Esophagus squamous epithelium (tissue), 5 donors: ENCODE measurements around the gene ESRP2. TPM values are rescaled to one million over a fixed set of nuclear protein-coding genes. Genes with fewer than 3 reads are reported as not detected.

Source experiments
- DNase-seq: peaks from one replicate; lab custom pipeline; 2025; lab: John Stamatoyannopoulos, UW
- H3K27ac ChIP-seq, 4 donors: fragments of 200-600 bp; sonication (generic); one replicate each; pipeline ENCODE4 v1.5.1; 2016 to 2019; ENCODE audit warnings: mild to moderate bottlenecking in 1 of 4
- H3K27me3 ChIP-seq, 4 donors: fragments of 200-600 bp; sonication (generic); 1 replicate in 3 of 4; 2 replicates in 1 of 4; pipeline versions ENCODE4 v1.5.1 to v1.6.0; 2017 to 2021; ENCODE audit warnings: antibody characterized with exemption in 1 of 4
- H3K36me3 ChIP-seq, 3 donors: fragments of 200-600 bp; sonication (generic); one replicate each; pipeline ENCODE4 v1.5.1; 2016 to 2019
- H3K4me1 ChIP-seq, 3 donors: fragments of 200-600 bp; sonication (generic); one replicate each; pipeline ENCODE4 v1.5.1; 2017 to 2019
- H3K4me3 ChIP-seq, 4 donors: fragments of 200-600 bp; sonication (generic); 1 replicate in 3 of 4; 2 replicates in 1 of 4; pipeline ENCODE4 v1.5.1; 2016 to 2019; ENCODE audit warnings: mild to moderate bottlenecking in 2 of 4, moderate library complexity in 1 of 4
- H3K9me3 ChIP-seq, 3 donors: fragments of 200-600 bp; sonication (generic); one replicate each; pipeline ENCODE4 v1.5.1; 2016 to 2019
- POLR2A ChIP-seq, 4 donors: fragments of 450-650 bp; IDR thresholded peaks; one replicate each; pipeline ENCODE4 v1.6.1; 2017; ENCODE audit warnings: antibody characterized with exemption in 4 of 4, mild to moderate bottlenecking in 4 of 4, moderate library complexity in 3 of 4
- WGBS, 2 donors: methylation state at CpG; one replicate each; pipeline ENCODE4 v1.1.5; 2018; 5-methylcytosine and 5-hydroxymethylcytosine counted together
- intact Hi-C: fragments of 100-400 bp; cut with DNase I; formaldehyde crosslinking; loops from one replicate; pipeline ENCODE4 v1.15.0; 2022
- total RNA-seq, 4 donors: library from RNA; depleted of rRNA; stranded (reverse); fragments of >200 nt; gene quantifications; one replicate each; pipeline ENCODE4 v1.1.0, GENCODE V29; 2016
- TF ChIP-seq, protein P1 (sequence below), 6 experiments: fragments of 450-650 bp in 4 of 6; fragments of 200-600 bp in 2 of 6; sonication (generic) in 2 of 6; IDR thresholded peaks; one replicate each; pipeline ENCODE4 v1.5.1; 2016 to 2019; ENCODE audit warnings: antibody characterized with exemption in 6 of 6, mild to moderate bottlenecking in 4 of 6, moderate library complexity in 4 of 6
- donor health status: DM: yes; HTN: yes; CAD: no.

Gene ESRP2
- total RNA-seq, 4 donors from 2014 or later, result 44.6 to 137 (median 118) TPM

GRCh38 chr16:68216240-68216639 is 19.7 kb downstream of the ESRP2 start:
- no peaks in the 10 kb centered on the region for H3K27me3 ChIP-seq
- WGBS, 2 donors, result 84 to 90% methylated on average over 3 of the region's 3 CpGs
- peaks cover 0 to 11% (median 0%) of the 10 kb centered on the region in 3 donors for H3K36me3 ChIP-seq
- intact Hi-C loops, result no loop called here
- H3K27ac ChIP-seq, result no peak overlapping the region
- H3K9me3 ChIP-seq, result no peaks in the 10 kb centered on the region
- TF ChIP-seq, protein P1, sequence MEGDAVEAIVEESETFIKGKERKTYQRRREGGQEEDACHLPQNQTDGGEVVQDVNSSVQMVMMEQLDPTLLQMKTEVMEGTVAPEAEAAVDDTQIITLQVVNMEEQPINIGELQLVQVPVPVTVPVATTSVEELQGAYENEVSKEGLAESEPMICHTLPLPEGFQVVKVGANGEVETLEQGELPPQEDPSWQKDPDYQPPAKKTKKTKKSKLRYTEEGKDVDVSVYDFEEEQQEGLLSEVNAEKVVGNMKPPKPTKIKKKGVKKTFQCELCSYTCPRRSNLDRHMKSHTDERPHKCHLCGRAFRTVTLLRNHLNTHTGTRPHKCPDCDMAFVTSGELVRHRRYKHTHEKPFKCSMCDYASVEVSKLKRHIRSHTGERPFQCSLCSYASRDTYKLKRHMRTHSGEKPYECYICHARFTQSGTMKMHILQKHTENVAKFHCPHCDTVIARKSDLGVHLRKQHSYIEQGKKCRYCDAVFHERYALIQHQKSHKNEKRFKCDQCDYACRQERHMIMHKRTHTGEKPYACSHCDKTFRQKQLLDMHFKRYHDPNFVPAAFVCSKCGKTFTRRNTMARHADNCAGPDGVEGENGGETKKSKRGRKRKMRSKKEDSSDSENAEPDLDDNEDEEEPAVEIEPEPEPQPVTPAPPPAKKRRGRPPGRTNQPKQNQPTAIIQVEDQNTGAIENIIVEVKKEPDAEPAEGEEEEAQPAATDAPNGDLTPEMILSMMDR (IDR thresholded peaks at IDR 0.05), result no peak
- TF ChIP-seq POLR2A (IDR thresholded peaks at IDR 0.05), result no peak
- H3K4me3 ChIP-seq, result no peak overlapping the region
- DNase-seq, result no peak
- H3K4me1 ChIP-seq, result no peaks in the 10 kb centered on the region

DNA sequence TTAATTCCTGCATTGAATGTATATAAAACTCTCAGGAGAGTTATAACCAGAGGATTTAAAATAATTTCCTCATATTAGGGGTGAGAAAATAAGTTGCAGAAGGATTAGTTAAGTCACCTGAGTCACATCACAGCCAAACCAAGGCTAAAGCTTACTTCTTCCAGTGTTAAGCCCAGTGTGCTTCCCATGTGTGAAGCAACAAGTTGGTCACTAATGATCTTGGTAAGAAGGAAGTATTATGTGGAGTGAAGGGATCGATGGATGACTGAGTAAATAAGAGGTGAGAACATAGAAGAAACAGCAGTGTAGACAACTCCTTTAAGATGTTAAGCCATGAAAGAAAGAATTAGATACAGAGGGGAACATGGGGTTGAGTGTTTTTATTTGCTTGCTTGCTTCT is 20.6 kb downstream of the ESRP2 start:
- Histone ChIP-seq H3K4me1 (no peaks in the 10 kb centered on the region), H3K4me3 (no peak overlapping the region), H3K9me3 (no peaks in the 10 kb centered on the region), H3K36me3 (peaks cover 0 to 9% (median 0%) of the 10 kb centered on the region in 3 donors), H3K27me3 (no peaks in the 10 kb centered on the region), H3K27ac (no peak overlapping the region)
- TF ChIP-seq, protein P1 (IDR thresholded peaks at IDR 0.05), result no peak
- TF ChIP-seq POLR2A (IDR thresholded peaks at IDR 0.05), result no peak
- DNase-seq, result no peak
- WGBS, 2 donors, result 90 to 92% methylated on average over 1 of the region's 1 CpG
- intact Hi-C loops, result no loop called here

- Histone ChIP-seq H3K4me3 (no peak overlapping the region), H3K27ac (no peak overlapping the region), H3K27me3 (no peaks in the 10 kb centered on the region), H3K4me1 (no peaks in the 10 kb centered on the region), H3K36me3 (peaks cover 0 to 9% (median 0%) of the 10 kb centered on the region in 3 donors), H3K9me3 (no peaks in the 10 kb centered on the region)
- TF ChIP-seq, protein P1 (IDR thresholded peaks at IDR 0.05), result no peak
- TF ChIP-seq POLR2A (IDR thresholded peaks at IDR 0.05), result no peak
- intact Hi-C loops, result no loop called here
- DNase-seq, result no peak
- WGBS, 2 donors, result 90 to 92% methylated on average over 3 of the region's 3 CpGs
Observed at GRCh38 chr16:68214726-68215125, 21.2 kb downstream of the ESRP2 start.

DNA sequence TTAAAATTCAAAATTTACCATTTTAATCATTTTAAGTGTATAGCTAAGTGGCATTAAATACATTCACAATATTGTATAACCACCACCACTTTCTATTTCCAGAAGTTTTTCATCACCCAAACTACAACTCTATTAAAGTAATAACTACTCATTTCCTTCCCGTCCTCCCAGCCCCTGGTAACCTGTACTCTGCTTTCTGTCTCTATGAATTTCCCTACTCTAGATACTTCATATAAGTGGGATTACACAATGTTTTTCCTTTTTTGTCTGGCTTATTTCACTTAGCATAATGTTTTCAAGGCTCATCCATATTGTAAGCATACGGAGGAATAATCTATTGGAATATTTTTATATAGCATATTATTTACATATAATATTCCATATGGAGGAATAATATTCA is 29.7 kb downstream of the ESRP2 start:
- no peak overlapping the region for H3K27ac ChIP-seq

GRCh38 chr16:68202091-68202519 is 33.8 kb downstream of the ESRP2 start:
- Histone ChIP-seq H3K4me1 (peaks cover 0 to 11% (median 3%) of the 10 kb centered on the region in 3 donors), H3K27ac (no peak overlapping the region), H3K9me3 (no peaks in the 10 kb centered on the region), H3K27me3 (no peaks in the 10 kb centered on the region), H3K36me3 (no peaks in the 10 kb centered on the region), H3K4me3 (no peak overlapping the region)
- TF ChIP-seq POLR2A (IDR thresholded peaks at IDR 0.05), result no peak
- TF ChIP-seq, protein P1 (IDR thresholded peaks at IDR 0.05), result no peak
- intact Hi-C loops, result no loop called here
- no peak for DNase-seq

More for the DNA sequence above, 29.7 kb downstream of the ESRP2 start:
- TF ChIP-seq POLR2A (IDR thresholded peaks at IDR 0.05), result no peak
- TF ChIP-seq, protein P1 (IDR thresholded peaks at IDR 0.05), result no peak
- DNase-seq, result no peak
- Histone ChIP-seq H3K4me1 (no peaks in the 10 kb centered on the region), H3K4me3 (no peak overlapping the region), H3K36me3 (peaks cover 0 to 7% (median 0%) of the 10 kb centered on the region in 3 donors), H3K9me3 (no peaks in the 10 kb centered on the region), H3K27me3 (no peaks in the 10 kb centered on the region)
- WGBS, 2 donors, result 88 to 91% methylated on average over 2 of the region's 2 CpGs
- intact Hi-C loops, result no loop called here
